Lower leg skin (tissue), 3 donors: ENCODE measurements around the gene TTC38.

Source experiments
- CTCF ChIP-seq, 3 donors: fragments of 450-650 bp; IDR thresholded peaks; one replicate each; pipeline ENCODE4 v1.5.1; 2016; ENCODE audit warnings: antibody characterized with exemption in 3 of 3, mild to moderate bottlenecking in 3 of 3, moderate library complexity in 2 of 3
- POLR2A ChIP-seq, 2 donors: fragments of 450-650 bp; IDR thresholded peaks; one replicate each; pipeline ENCODE4 v1.6.1; 2016 to 2017; ENCODE audit warnings: antibody characterized with exemption in 2 of 2, mild to moderate bottlenecking in 1 of 2, moderate library complexity in 1 of 2

- TF ChIP-seq POLR2A (IDR thresholded peaks at IDR 0.05) = no peak
- TF ChIP-seq CTCF (IDR thresholded peaks at IDR 0.05) = no peak
These were observed 28.4 kb upstream of the TTC38 start for GRCh38 chr22:46239261-46240048.
